ENCODE results near the gene FOXP2. TPM values are rescaled to one million over a fixed set of nuclear protein-coding genes. Genes with fewer than 3 reads are reported as not detected.
A peak's percentile ranks its signal among the peaks of the same experiment; 100 is the strongest.
"Not testable (repeated sequence)": the region's sequence is repeated elsewhere in the genome, so short reads cannot be mapped to it uniquely, and the experiment has no call there.

Gene FOXP2
- total and polyA plus RNA-seq, 7 donors = 1.6 to 150 (median 91.2) TPM

GRCh38 chr7:114428211-114428610 lies 13.6 kb downstream of the FOXP2 start:
- peaks cover 0 to 98% (median 62%) of the 10 kb centered on the region in 4 donors for H3K4me1 ChIP-seq
- WGBS, 2 donors = 16 to 69% methylated on average over 1 of the region's 1 CpG
- H3K36me3 ChIP-seq = no peaks in the 10 kb centered on the region

DNA sequence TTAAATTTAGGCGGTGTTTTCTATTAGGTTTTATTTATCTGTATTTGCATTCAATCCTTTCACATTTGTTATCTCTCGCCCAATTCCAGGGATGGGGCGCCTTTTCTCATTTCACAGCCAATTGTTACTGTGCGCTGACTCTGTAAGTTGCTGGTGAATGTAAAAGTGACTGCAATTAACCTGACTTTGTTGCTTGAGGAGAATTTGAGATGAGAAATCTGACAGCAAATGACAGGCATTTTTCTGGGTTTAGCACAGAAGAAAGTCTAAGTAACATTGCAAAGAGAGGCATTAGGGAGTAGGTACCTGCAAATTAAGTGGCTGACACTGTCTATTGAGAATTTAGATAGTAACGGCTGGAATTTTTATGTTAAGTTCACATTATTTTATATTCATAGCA lies 16.6 kb downstream of the FOXP2 start:
- H3K36me3 ChIP-seq = no peaks in the 10 kb centered on the region
- peaks cover 0 to 71% (median 39%) of the 10 kb centered on the region in 4 donors for H3K4me1 ChIP-seq
- no peaks in the 10 kb centered on the region for H3K27me3 ChIP-seq
- no peaks in the 10 kb centered on the region for H3K9me3 ChIP-seq
- intact Hi-C loops (cut with DNase I) = no loop called here
- DNase-seq = no peak
- WGBS, 2 donors = 94 to 96% methylated on average over 5 of the region's 5 CpGs
- no peak overlapping the region for H3K27ac ChIP-seq
- TF ChIP-seq POLR2AphosphoS5 (IDR thresholded peaks at IDR 0.05) (no peak), POLR2A (IDR thresholded peaks at IDR 0.05) (no peak), EP300 (IDR thresholded peaks at IDR 0.05) (no peak), CTCF (IDR thresholded peaks at IDR 0.05) (no peak)
- H3K4me3 ChIP-seq = no peak overlapping the region

More at GRCh38 chr7:114428211-114428610, 13.6 kb downstream of the FOXP2 start:
- Histone ChIP-seq H3K9me3 (no peaks in the 10 kb centered on the region), H3K27me3 (no peaks in the 10 kb centered on the region), H3K27ac (no peak overlapping the region), H3K4me3 (no peak overlapping the region)
- intact Hi-C loops (cut with DNase I) = loop anchor here (5.0 kb wide), 2 partner anchors 79 to 234 kb away; no protein-coding TSS in a partner anchor
- no peak for TF ChIP-seq CTCF (IDR thresholded peaks at IDR 0.05)
- no peak for TF ChIP-seq POLR2A (IDR thresholded peaks at IDR 0.05)
- no peak for TF ChIP-seq EP300 (IDR thresholded peaks at IDR 0.05)
- TF ChIP-seq POLR2AphosphoS5 (IDR thresholded peaks at IDR 0.05) = no peak
- no peak for DNase-seq

DNA sequence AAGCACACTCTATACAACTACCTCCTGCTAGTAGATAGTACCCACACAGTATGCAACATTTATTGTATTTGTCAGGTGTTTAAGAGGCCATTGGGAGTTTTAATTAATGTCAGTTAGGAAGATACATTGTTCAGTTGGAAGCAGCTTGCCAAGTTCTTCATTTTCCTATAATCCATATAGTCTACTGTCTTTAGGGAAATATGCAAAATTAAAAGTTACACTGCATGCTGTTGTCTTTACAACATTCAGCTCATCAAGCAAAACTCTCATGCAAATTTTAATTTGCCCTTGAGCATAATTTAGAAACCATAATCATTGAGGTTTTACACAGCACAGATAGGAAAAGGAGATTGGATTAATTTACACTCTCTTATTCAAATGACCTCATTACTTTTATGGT lies 17.4 kb downstream of the FOXP2 start:
- Histone ChIP-seq H3K36me3 (no peaks in the 10 kb centered on the region), H3K9me3 (no peaks in the 10 kb centered on the region), H3K4me1 (peaks cover 0 to 62% (median 36%) of the 10 kb centered on the region in 4 donors), H3K4me3 (no peak overlapping the region), H3K27ac (no peak overlapping the region), H3K27me3 (no peaks in the 10 kb centered on the region)
- DNase-seq = no peak
- intact Hi-C loops (cut with DNase I) = no loop called here
- TF ChIP-seq POLR2A (IDR thresholded peaks at IDR 0.05) (no peak), POLR2AphosphoS5 (IDR thresholded peaks at IDR 0.05) (no peak), EP300 (IDR thresholded peaks at IDR 0.05) (no peak), CTCF (IDR thresholded peaks at IDR 0.05) (no peak)

DNA sequence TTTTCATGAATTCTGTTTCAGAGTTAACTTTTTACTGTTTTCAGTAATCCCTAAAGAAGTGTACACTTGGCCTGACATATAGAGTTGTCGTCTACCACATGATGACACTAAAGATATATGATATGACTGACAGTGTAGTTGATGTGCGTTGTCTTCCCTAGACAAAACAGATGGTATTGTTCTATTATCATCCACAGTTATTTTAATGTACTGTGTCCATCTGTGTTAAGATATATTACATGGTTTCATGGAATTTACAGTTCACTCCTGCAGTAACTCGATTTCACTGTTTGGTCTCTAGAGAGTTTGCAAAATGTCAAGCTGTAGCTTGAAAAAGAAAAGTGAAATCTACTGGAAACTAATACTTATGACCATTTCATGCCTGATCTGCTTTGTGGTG lies 18.1 kb downstream of the FOXP2 start:
- no peak overlapping the region for H3K4me3 ChIP-seq
- H3K36me3 ChIP-seq = no peaks in the 10 kb centered on the region
- TF ChIP-seq CTCF (IDR thresholded peaks at IDR 0.05) (no peak), POLR2AphosphoS5 (IDR thresholded peaks at IDR 0.05) (no peak)
- no peak for DNase-seq
- intact Hi-C loops (cut with DNase I) = no loop called here
- H3K4me1 ChIP-seq = peaks cover 0 to 56% (median 36%) of the 10 kb centered on the region in 4 donors
- peak overlapping the region in 1 of 4 donors; percentile 5 for H3K27ac ChIP-seq
- no peaks in the 10 kb centered on the region for H3K9me3 ChIP-seq
- WGBS, 2 donors = 80 to 89% methylated on average over 3 of the region's 3 CpGs
- no peaks in the 10 kb centered on the region for H3K27me3 ChIP-seq

DNA sequence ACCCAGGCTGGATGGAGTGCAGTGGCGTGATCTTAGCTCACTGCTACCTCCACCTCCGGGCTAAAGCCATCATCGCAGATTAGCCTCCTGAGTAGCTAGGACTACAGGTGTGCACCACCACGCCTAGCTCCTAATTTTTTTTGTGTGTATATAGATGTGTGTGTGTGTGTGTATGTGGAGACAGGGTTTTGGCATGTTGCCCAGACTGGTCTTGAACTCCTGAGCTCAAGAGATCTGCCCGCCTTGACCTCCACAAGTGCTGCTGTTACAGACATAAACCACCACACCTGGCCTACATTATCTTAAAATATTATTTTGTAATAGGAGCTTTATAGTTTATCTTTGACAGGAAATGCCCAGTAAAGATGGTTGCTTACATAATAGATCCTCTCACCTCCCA lies 25.0 kb downstream of the FOXP2 start:
- H3K36me3 ChIP-seq = no peaks in the 10 kb centered on the region
- intact Hi-C loops (cut with DNase I) = no loop called here
- DNase-seq = peak; percentile 60
- WGBS, 2 donors = 85 to 93% methylated on average over 5 of the region's 5 CpGs
- TF ChIP-seq CTCF (IDR thresholded peaks at IDR 0.05) = no peak
- TF ChIP-seq POLR2A (IDR thresholded peaks at IDR 0.05) = no peak
- no peak for TF ChIP-seq EP300 (IDR thresholded peaks at IDR 0.05)
- TF ChIP-seq POLR2AphosphoS5 (IDR thresholded peaks at IDR 0.05) = no peak
- no peaks in the 10 kb centered on the region for H3K9me3 ChIP-seq
- no peaks in the 10 kb centered on the region for H3K27me3 ChIP-seq
- H3K27ac ChIP-seq = no peak overlapping the region
- no peak overlapping the region for H3K4me3 ChIP-seq
- H3K4me1 ChIP-seq = peaks cover 0 to 11% (median 4%) of the 10 kb centered on the region in 4 donors

DNA sequence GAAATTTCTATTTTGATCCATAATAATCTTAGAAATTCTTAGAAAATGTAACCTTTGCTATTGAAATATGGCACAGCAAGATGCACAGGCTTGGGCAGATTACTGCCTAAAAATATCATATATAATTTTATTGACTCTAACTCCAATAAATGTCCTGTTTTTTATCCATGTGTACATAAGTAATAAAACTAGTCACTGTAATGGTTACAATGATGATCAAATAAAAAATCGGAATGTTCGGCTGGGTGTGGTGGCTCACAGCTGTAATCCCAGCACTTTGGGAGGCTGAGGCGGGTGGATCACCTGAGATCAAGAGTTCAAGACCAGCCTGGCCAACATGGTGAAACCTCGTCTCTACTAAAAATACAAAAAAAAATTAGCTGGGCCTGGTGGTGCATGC lies 26.3 kb downstream of the FOXP2 start:
- 23 to 68% methylated on average over 4 of the region's 4 CpGs for WGBS, 2 donors

More for the DNA sequence above, 26.3 kb downstream of the FOXP2 start:
- DNase-seq; H3K4me3 ChIP-seq; H3K9me3 ChIP-seq; H3K27me3 ChIP-seq; intact Hi-C loops (cut with DNase I); H3K36me3 ChIP-seq; H3K27ac ChIP-seq: not testable (repeated sequence)
- H3K4me1 ChIP-seq = peaks cover 0 to 19% (median 9%) of the 10 kb centered on the region in 4 donors

All from sigmoid colon (tissue), 7 donors.